Astrocyte of the cerebellum (primary cell): ENCODE data around the gene TSPAN2.

ENCODE experiments used
- DNase-seq: peaks from one replicate; pipeline ENCODE4 v3.0.0-alpha.2; 2011; ENCODE audit warnings: low read depth
- H3K4me3 ChIP-seq: 2 replicates; pipeline ENCODE4 v1.5.1; 2011; ENCODE audit warnings: mild to moderate bottlenecking, low read depth, low read length, moderate library complexity
- CTCF ChIP-seq: IDR thresholded peaks from 2 replicates; pipeline ENCODE4 v1.5.1; 2012; ENCODE audit warnings: low read length, low read depth, moderate library complexity, mild to moderate bottlenecking; ENCODE audit errors: missing control alignments
- in situ Hi-C: cut with HindIII; loops from 2 replicates; pipeline ENCODE4 v1.10.0; 2017; ENCODE audit warnings: low sequenced_read_pairs

TSPAN2 gene

GRCh38 chr1:115127539-115127938 lies 38.2 kb upstream of the TSPAN2 start:
- no peak overlapping the region for H3K4me3 ChIP-seq
- in situ Hi-C loops: no loop called here
- no peak for DNase-seq
- TF ChIP-seq CTCF: no peak

- TF ChIP-seq CTCF: no peak
- no peak overlapping the region for H3K4me3 ChIP-seq
- DNase-seq: no peak
- in situ Hi-C loops: no loop called here
Observed at GRCh38 chr1:115126516-115126915, 37.2 kb upstream of the TSPAN2 start.

- no peak overlapping the region for H3K4me3 ChIP-seq
- DNase-seq: no peak
- TF ChIP-seq CTCF: no peak
- in situ Hi-C loops: loop anchor here (5.0 kb wide), 1 partner anchor 66 kb away; no protein-coding TSS in a partner anchor
Observed at GRCh38 chr1:115123116-115123515, 33.8 kb upstream of the TSPAN2 start.

GRCh38 chr1:115121793-115122192 lies 32.5 kb upstream of the TSPAN2 start:
- H3K4me3 ChIP-seq: no peak overlapping the region
- TF ChIP-seq CTCF: no peak
- DNase-seq: no peak
- in situ Hi-C loops: loop anchor here (5.0 kb wide), 1 partner anchor 64 kb away; no protein-coding TSS in a partner anchor

- no peak for DNase-seq
- no peak for TF ChIP-seq CTCF
- no peak overlapping the region for H3K4me3 ChIP-seq
- in situ Hi-C loops: loop anchor here (5.0 kb wide), 1 partner anchor 63 kb away; no protein-coding TSS in a partner anchor
Observed at GRCh38 chr1:115120296-115120695, 31.0 kb upstream of the TSPAN2 start.

- no peak for DNase-seq
- in situ Hi-C loops: no loop called here
- TF ChIP-seq CTCF: no peak
- H3K4me3 ChIP-seq: no peak overlapping the region
Observed at GRCh38 chr1:115118611-115119010, 29.3 kb upstream of the TSPAN2 start.

GRCh38 chr1:115118086-115118485 lies 28.8 kb upstream of the TSPAN2 start:
- in situ Hi-C loops: no loop called here
- no peak overlapping the region for H3K4me3 ChIP-seq
- DNase-seq: no peak

More at GRCh38 chr1:115118086-115118485, 28.8 kb upstream of the TSPAN2 start:
- no peak for TF ChIP-seq CTCF
